GM18526 (cell line): ENCODE data around the gene KRT6A.

Source experiments
- POLR2A ChIP-seq: IDR thresholded peaks from 3 replicates; pipeline ENCODE4 v1.6.1; 2011; ENCODE audit not compliant: insufficient read length; ENCODE audit errors: extremely low read depth

KRT6A gene

GRCh38 chr12:52493172-52493571, at the start of gene KRT6A:
TSS of gene KRT6A (minus strand) at chr12:52493257. CDS start at chr12:52493188, 69 bp downstream.
- TF ChIP-seq POLR2A = no peak

GRCh38 chr12:52542157-52542556, 49.1 kb upstream of the KRT6A start:
- no peak for TF ChIP-seq POLR2A

GRCh38 chr12:52541709-52542108, 48.7 kb upstream of the KRT6A start:
- no peak for TF ChIP-seq POLR2A

- TF ChIP-seq POLR2A = no peak
Measured at GRCh38 chr12:52540531-52540930, 47.5 kb upstream of the KRT6A start.

GRCh38 chr12:52539821-52540173, 46.7 kb upstream of the KRT6A start:
- no peak for TF ChIP-seq POLR2A

GRCh38 chr12:52539083-52539820, 46.2 kb upstream of the KRT6A start:
- no peak for TF ChIP-seq POLR2A

GRCh38 chr12:52537101-52537500, 44.0 kb upstream of the KRT6A start:
- no peak for TF ChIP-seq POLR2A

GRCh38 chr12:52535574-52535973, 42.5 kb upstream of the KRT6A start:
- TF ChIP-seq POLR2A = no peak

GRCh38 chr12:52534482-52534881, 41.4 kb upstream of the KRT6A start:
- no peak for TF ChIP-seq POLR2A

- no peak for TF ChIP-seq POLR2A
Measured at GRCh38 chr12:52533686-52534470, 40.8 kb upstream of the KRT6A start.

- no peak for TF ChIP-seq POLR2A
Measured at GRCh38 chr12:52532636-52533035, 39.6 kb upstream of the KRT6A start.

GRCh38 chr12:52531566-52532300, 38.7 kb upstream of the KRT6A start:
- no peak for TF ChIP-seq POLR2A

GRCh38 chr12:52530905-52531304, 37.8 kb upstream of the KRT6A start:
- TF ChIP-seq POLR2A = no peak

GRCh38 chr12:52530366-52530765, 37.3 kb upstream of the KRT6A start:
- no peak for TF ChIP-seq POLR2A

GRCh38 chr12:52529846-52530245, 36.8 kb upstream of the KRT6A start:
- TF ChIP-seq POLR2A = no peak

GRCh38 chr12:52529417-52529816, 36.4 kb upstream of the KRT6A start:
- no peak for TF ChIP-seq POLR2A
